ENCODE results near the gene SLC7A7.

GRCh38 chr14:22776215-22776614 is 39.0 kb downstream of the SLC7A7 start:
- no peak for TF ChIP-seq TAF1 (IDR thresholded peaks at IDR 0.05; ENCODE audit: borderline replicate concordance, low read depth, low read length)
- TF ChIP-seq POLR2A (IDR thresholded peaks at IDR 0.05; ENCODE audit: low read depth, low read length) = no peak
- TF ChIP-seq POLR2AphosphoS5 (IDR thresholded peaks at IDR 0.05; ENCODE audit: low read depth, low read length) = no peak

Measured in GM12892 (cell line).